NCI-H345 (cell line): ENCODE results near the gene RHOC.

Source experiments
- DNase-seq: peaks from one replicate; lab custom pipeline; 2025; lab: John Stamatoyannopoulos, UW

Gene RHOC

GRCh38 chr1:112701227-112702066, 5.5 kb downstream of the RHOC start:
- no peak for DNase-seq

GRCh38 chr1:112700290-112701226, 6.4 kb downstream of the RHOC start:
- DNase-seq: peak; percentile 89

- no peak for DNase-seq
Observed at GRCh38 chr1:112699425-112700144, 7.3 kb downstream of the RHOC start.

- peak; percentile 79 for DNase-seq
Observed at GRCh38 chr1:112698366-112699310, 8.3 kb downstream of the RHOC start.

GRCh38 chr1:112697781-112698201, 9.1 kb downstream of the RHOC start:
- no peak for DNase-seq

GRCh38 chr1:112696578-112697314, 10.2 kb downstream of the RHOC start:
- DNase-seq: no peak

- no peak for DNase-seq
Observed at GRCh38 chr1:112695276-112695675, 11.7 kb downstream of the RHOC start.

- DNase-seq: no peak
Observed at GRCh38 chr1:112694363-112694929, 12.5 kb downstream of the RHOC start.

- no peak for DNase-seq
Observed at GRCh38 chr1:112693821-112694220, 13.1 kb downstream of the RHOC start.

- DNase-seq: no peak
Observed at GRCh38 chr1:112692681-112693080, 14.2 kb downstream of the RHOC start.

- DNase-seq: no peak
Observed at GRCh38 chr1:112689842-112690237, 17.1 kb downstream of the RHOC start.

- no peak for DNase-seq
Observed at GRCh38 chr1:112689196-112689841, 17.6 kb downstream of the RHOC start.

- no peak for DNase-seq
Observed at GRCh38 chr1:112688781-112689193, 18.1 kb downstream of the RHOC start.

- no peak for DNase-seq
Observed at GRCh38 chr1:112687785-112688496, 19.0 kb downstream of the RHOC start.

- DNase-seq: no peak
Observed at GRCh38 chr1:112687361-112687760, 19.6 kb downstream of the RHOC start.

GRCh38 chr1:112686835-112687234, 20.1 kb downstream of the RHOC start:
- DNase-seq: no peak

GRCh38 chr1:112686417-112686816, 20.5 kb downstream of the RHOC start:
- no peak for DNase-seq

GRCh38 chr1:112685913-112686312, 21.0 kb downstream of the RHOC start:
- no peak for DNase-seq

- no peak for DNase-seq
Observed at GRCh38 chr1:112678605-112679004, 28.3 kb downstream of the RHOC start.
